Measurements from ENCODE around the gene SMAD5. TPM values are rescaled to one million over a fixed set of nuclear protein-coding genes. Genes with fewer than 3 reads are reported as not detected.
A peak's percentile ranks its signal among the peaks of the same experiment; 100 is the strongest.

The SMAD5 gene
- total RNA-seq, 2 donors from 2014 or later = 97.8 to 105 TPM

DNA sequence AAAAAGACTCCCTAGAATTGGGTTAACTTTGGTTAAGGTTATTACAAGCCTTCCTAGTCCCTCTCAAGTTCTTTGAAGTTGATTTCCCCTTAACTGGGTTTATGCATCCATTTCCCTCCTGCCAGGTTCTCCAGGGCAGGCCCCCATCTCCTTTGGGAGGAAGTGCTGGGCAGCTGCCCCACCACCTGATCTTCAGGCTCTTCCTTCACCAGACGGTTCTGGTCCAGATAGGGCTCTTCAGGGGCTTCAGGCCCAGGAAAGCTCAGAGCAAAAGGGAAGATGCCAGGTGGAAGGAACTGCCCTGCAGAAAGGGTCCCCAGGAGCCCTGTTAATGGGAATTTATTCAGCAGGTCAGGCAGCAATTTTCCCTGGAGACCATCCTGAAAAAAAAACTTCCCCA lies 58.3 kb downstream of the SMAD5 start:
- no peaks in the 10 kb centered on the region for H3K9me3 Mint-ChIP-seq
- H3K4me1 Mint-ChIP-seq = peaks cover 15% of the 10 kb centered on the region
- Histone ChIP-seq H3K36me3 (ENCODE audit: control insufficient read depth, insufficient read depth, low read length) (peaks cover 24% of the 10 kb centered on the region), H3K27me3 (ENCODE audit: control insufficient read depth, insufficient read depth, low read length, poor library complexity, severe bottlenecking) (peaks cover 64% of the 10 kb centered on the region), H3K4me3 (ENCODE audit: low read length) (no peak overlapping the region), H3K9ac (ENCODE audit: extremely low read depth, low read length, poor library complexity, severe bottlenecking) (no peak overlapping the region), H3K4me1 (ENCODE audit: control insufficient read depth, insufficient read depth, low read length) (no peaks in the 10 kb centered on the region), H3K27ac (ENCODE audit: low read depth, low read length) (no peak overlapping the region), H3K9me3 (ENCODE audit: control insufficient read depth, low read length) (no peaks in the 10 kb centered on the region)
- TF ChIP-seq, protein P1, sequence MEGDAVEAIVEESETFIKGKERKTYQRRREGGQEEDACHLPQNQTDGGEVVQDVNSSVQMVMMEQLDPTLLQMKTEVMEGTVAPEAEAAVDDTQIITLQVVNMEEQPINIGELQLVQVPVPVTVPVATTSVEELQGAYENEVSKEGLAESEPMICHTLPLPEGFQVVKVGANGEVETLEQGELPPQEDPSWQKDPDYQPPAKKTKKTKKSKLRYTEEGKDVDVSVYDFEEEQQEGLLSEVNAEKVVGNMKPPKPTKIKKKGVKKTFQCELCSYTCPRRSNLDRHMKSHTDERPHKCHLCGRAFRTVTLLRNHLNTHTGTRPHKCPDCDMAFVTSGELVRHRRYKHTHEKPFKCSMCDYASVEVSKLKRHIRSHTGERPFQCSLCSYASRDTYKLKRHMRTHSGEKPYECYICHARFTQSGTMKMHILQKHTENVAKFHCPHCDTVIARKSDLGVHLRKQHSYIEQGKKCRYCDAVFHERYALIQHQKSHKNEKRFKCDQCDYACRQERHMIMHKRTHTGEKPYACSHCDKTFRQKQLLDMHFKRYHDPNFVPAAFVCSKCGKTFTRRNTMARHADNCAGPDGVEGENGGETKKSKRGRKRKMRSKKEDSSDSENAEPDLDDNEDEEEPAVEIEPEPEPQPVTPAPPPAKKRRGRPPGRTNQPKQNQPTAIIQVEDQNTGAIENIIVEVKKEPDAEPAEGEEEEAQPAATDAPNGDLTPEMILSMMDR (conservative IDR thresholded peaks at IDR 0.05) = no peak
- H3K27ac Mint-ChIP-seq = no peak overlapping the region
- no peak overlapping the region for H3K4me3 Mint-ChIP-seq
- 80 to 85% methylated on average over 1 of the region's 1 CpG for WGBS, 2 experiments (ENCODE audit: insufficient coverage in 1 of 2, insufficient read length in 1 of 2)
- H3K36me3 Mint-ChIP-seq (ENCODE audit: low read depth) = peaks cover 21% of the 10 kb centered on the region
- peak; percentile 42 for DNase-seq
- peaks cover 67% of the 10 kb centered on the region for H3K27me3 Mint-ChIP-seq (ENCODE audit: insufficient read depth)

DNA sequence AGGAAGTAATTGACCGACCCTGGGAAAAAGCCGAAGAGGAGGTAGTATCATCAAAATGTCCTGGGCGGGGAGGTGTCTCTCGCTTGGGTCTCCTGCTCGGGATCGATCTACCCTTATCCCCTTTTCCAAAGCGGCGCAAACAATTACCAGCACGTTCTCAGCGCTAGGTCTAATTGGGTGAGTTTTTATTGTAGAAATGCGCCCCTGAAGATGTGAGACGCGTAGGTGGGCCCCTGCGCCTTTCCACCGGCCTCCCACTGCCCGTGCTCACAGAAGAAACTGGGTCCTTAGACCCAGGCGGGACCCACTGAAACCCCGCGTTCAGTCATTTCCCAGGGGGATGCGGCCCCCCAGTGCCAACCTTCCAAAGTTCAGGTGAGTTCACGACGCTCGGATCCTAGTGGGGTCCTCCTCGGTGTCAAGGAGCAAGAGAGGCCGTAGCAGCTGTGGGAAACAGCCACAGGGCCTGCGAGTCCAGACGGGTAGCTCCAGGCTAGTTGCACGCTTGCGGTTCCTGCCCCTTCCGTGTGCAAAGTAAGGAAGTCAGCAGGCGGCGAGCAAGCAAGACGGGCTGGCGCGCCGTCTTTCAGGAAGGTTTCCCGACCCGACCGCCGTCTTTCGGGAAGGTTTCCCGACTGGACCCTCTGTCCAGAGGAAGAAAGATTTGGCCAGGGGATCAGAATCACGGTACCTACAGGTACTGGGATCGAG lies 58.8 kb downstream of the SMAD5 start:
- Histone ChIP-seq H3K27ac (ENCODE audit: low read depth, low read length) (no peak overlapping the region), H3K9ac (ENCODE audit: extremely low read depth, low read length, poor library complexity, severe bottlenecking) (peak overlapping the region; percentile 30), H3K4me3 (ENCODE audit: low read length) (peak overlapping the region; percentile 79), H3K4me1 (ENCODE audit: control insufficient read depth, insufficient read depth, low read length) (no peaks in the 10 kb centered on the region), H3K27me3 (ENCODE audit: control insufficient read depth, insufficient read depth, low read length, poor library complexity, severe bottlenecking) (peaks cover 66% of the 10 kb centered on the region), H3K36me3 (ENCODE audit: control insufficient read depth, insufficient read depth, low read length) (peaks cover 18% of the 10 kb centered on the region), H3K9me3 (ENCODE audit: control insufficient read depth, low read length) (no peaks in the 10 kb centered on the region)
- WGBS, 2 experiments (ENCODE audit: insufficient coverage in 1 of 2, insufficient read length in 1 of 2) = 48 to 50% methylated on average over 29 to 44 of the region's 44 CpGs
- peaks cover 20% of the 10 kb centered on the region for H3K36me3 Mint-ChIP-seq (ENCODE audit: low read depth)
- peak; percentile 80 for DNase-seq
- no peak overlapping the region for H3K27ac Mint-ChIP-seq
- peak overlapping the region; percentile 61 for H3K4me3 Mint-ChIP-seq
- TF ChIP-seq, protein P1 (conservative IDR thresholded peaks at IDR 0.05) = no peak
- H3K9me3 Mint-ChIP-seq = no peaks in the 10 kb centered on the region
- peaks cover 15% of the 10 kb centered on the region for H3K4me1 Mint-ChIP-seq
- peaks cover 72% of the 10 kb centered on the region for H3K27me3 Mint-ChIP-seq (ENCODE audit: insufficient read depth)

DNA sequence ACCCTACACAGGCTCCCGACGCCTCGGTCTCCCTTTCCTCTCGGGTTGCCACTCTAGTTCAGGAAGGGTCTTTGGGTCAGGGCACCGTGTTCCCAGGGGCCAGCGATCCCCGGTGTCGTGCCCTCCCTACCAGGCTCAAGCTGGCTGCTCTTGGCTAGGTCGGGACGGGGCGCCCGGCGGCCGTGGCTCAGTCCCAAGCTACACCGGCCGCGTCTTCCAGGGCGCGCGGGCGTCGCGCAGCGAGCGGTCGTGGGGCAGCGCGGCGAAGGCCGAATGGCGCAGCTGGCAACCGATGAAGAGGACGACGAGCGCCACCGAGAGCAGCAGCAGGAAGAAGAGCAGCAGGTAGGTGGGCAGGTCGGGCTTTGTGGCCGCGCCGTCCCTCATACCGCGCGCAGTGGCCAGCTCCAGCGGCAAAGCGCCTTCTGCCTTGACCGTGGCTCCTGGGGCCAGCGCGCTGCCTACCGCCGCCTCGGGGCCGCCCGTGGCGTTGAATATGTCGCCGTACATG lies 59.4 kb downstream of the SMAD5 start:
- H3K9ac ChIP-seq (ENCODE audit: extremely low read depth, low read length, poor library complexity, severe bottlenecking) = peak overlapping the region; percentile 30

More for the DNA sequence above, 59.4 kb downstream of the SMAD5 start:
- Histone ChIP-seq H3K4me1 (ENCODE audit: control insufficient read depth, insufficient read depth, low read length) (no peaks in the 10 kb centered on the region), H3K9me3 (ENCODE audit: control insufficient read depth, low read length) (no peaks in the 10 kb centered on the region), H3K27ac (ENCODE audit: low read depth, low read length) (no peak overlapping the region), H3K36me3 (ENCODE audit: control insufficient read depth, insufficient read depth, low read length) (peaks cover 13% of the 10 kb centered on the region), H3K4me3 (ENCODE audit: low read length) (peak overlapping the region; percentile 79), H3K27me3 (ENCODE audit: control insufficient read depth, insufficient read depth, low read length, poor library complexity, severe bottlenecking) (peaks cover 66% of the 10 kb centered on the region)
- H3K27ac Mint-ChIP-seq = no peak overlapping the region
- peaks cover 15% of the 10 kb centered on the region for H3K4me1 Mint-ChIP-seq
- peaks cover 78% of the 10 kb centered on the region for H3K27me3 Mint-ChIP-seq (ENCODE audit: insufficient read depth)
- H3K4me3 Mint-ChIP-seq = peak overlapping the region; percentile 61
- H3K36me3 Mint-ChIP-seq (ENCODE audit: low read depth) = peaks cover 20% of the 10 kb centered on the region
- TF ChIP-seq, protein P1 (conservative IDR thresholded peaks at IDR 0.05) = no peak
- H3K9me3 Mint-ChIP-seq = no peaks in the 10 kb centered on the region
- WGBS, 2 experiments (ENCODE audit: insufficient coverage in 1 of 2, insufficient read length in 1 of 2) = 1 to 6% methylated on average over 14 to 56 of the region's 56 CpGs
- DNase-seq = peak; percentile 81

All from endodermal cell (in vitro differentiated cells).